ENCODE measurements around the gene ATP8A2. TPM values are rescaled to one million over a fixed set of nuclear protein-coding genes. Genes with fewer than 3 reads are reported as not detected.

ATP8A2 gene
- total RNA-seq, 1 experiment from 2014 or later = 5.2 TPM

DNA sequence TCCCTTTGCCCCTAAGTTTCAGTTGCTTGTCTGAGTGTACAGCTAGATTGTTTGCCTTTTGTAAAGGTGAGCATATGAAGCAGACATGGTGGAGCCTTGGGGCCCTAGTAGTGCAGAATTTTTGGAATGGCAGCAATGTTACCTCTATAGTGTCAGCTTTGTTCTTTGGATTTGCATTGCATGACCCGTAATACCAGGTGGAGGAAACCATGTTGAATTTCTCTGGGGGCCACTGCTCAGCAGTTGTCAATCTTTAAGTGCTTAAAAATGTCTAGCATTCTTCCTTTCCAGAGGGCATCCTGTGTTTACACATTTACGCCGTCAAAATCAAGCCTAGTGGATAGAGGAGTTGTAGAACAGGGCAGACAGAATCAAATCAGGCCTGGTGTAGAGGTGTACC, 303.3 kb downstream of the ATP8A2 start:
- peaks cover 35% of the 10 kb centered on the region for H3K27me3 Mint-ChIP-seq (ENCODE audit: low read depth)
- DNase-seq (ENCODE audit: low spot score) = no peak
- ChIA-PET POLR2A (no interaction called here), CTCF (no interaction called here)
- no peak overlapping the region for H3K4me3 Mint-ChIP-seq
- H3K9me3 Mint-ChIP-seq = peaks cover 17% of the 10 kb centered on the region
- H3K27ac Mint-ChIP-seq = no peak overlapping the region
- TF ChIP-seq SP1 (CRISPR knock-in tag; conservative IDR thresholded peaks at IDR 0.05) = no peak
- TF ChIP-seq ETV6 (CRISPR knock-in tag; IDR thresholded peaks at IDR 0.05) = no peak
- no peak for TF ChIP-seq ZBTB21 (CRISPR knock-in tag; IDR thresholded peaks at IDR 0.05; ENCODE audit: borderline replicate concordance)
- TF ChIP-seq CREM (CRISPR knock-in tag; IDR thresholded peaks at IDR 0.05) = no peak
- TF ChIP-seq, protein P1, sequence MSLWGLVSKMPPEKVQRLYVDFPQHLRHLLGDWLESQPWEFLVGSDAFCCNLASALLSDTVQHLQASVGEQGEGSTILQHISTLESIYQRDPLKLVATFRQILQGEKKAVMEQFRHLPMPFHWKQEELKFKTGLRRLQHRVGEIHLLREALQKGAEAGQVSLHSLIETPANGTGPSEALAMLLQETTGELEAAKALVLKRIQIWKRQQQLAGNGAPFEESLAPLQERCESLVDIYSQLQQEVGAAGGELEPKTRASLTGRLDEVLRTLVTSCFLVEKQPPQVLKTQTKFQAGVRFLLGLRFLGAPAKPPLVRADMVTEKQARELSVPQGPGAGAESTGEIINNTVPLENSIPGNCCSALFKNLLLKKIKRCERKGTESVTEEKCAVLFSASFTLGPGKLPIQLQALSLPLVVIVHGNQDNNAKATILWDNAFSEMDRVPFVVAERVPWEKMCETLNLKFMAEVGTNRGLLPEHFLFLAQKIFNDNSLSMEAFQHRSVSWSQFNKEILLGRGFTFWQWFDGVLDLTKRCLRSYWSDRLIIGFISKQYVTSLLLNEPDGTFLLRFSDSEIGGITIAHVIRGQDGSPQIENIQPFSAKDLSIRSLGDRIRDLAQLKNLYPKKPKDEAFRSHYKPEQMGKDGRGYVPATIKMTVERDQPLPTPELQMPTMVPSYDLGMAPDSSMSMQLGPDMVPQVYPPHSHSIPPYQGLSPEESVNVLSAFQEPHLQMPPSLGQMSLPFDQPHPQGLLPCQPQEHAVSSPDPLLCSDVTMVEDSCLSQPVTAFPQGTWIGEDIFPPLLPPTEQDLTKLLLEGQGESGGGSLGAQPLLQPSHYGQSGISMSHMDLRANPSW (CRISPR knock-in tag; conservative IDR thresholded peaks at IDR 0.05; ENCODE audit: low read depth) = no peak
- TF ChIP-seq RORB (CRISPR knock-in tag; IDR thresholded peaks at IDR 0.05) = no peak
- TF ChIP-seq RELA (CRISPR knock-in tag; IDR thresholded peaks at IDR 0.05; ENCODE audit: borderline replicate concordance) = no peak
- TF ChIP-seq EMX1 (CRISPR knock-in tag; IDR thresholded peaks at IDR 0.05) = no peak
- no peak for TF ChIP-seq NR1H2 (CRISPR knock-in tag; IDR thresholded peaks at IDR 0.05)
- TF ChIP-seq, protein P2, sequence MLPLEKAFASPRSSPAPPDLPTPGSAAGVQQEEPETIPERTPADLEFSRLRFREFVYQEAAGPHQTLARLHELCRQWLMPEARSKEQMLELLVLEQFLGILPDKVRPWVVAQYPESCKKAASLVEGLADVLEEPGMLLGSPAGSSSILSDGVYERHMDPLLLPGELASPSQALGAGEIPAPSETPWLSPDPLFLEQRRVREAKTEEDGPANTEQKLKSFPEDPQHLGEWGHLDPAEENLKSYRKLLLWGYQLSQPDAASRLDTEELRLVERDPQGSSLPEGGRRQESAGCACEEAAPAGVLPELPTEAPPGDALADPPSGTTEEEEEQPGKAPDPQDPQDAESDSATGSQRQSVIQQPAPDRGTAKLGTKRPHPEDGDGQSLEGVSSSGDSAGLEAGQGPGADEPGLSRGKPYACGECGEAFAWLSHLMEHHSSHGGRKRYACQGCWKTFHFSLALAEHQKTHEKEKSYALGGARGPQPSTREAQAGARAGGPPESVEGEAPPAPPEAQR (CRISPR knock-in tag; IDR thresholded peaks at IDR 0.05) = no peak
- no peak for TF ChIP-seq NFE2L1 (CRISPR knock-in tag; IDR thresholded peaks at IDR 0.05)
- peaks cover 14% of the 10 kb centered on the region for H3K4me1 Mint-ChIP-seq
- ATAC-seq = peak; percentile 34; the same call in 1 of the 2 replicates
- peaks cover 7% of the 10 kb centered on the region for H3K36me3 Mint-ChIP-seq

DNA sequence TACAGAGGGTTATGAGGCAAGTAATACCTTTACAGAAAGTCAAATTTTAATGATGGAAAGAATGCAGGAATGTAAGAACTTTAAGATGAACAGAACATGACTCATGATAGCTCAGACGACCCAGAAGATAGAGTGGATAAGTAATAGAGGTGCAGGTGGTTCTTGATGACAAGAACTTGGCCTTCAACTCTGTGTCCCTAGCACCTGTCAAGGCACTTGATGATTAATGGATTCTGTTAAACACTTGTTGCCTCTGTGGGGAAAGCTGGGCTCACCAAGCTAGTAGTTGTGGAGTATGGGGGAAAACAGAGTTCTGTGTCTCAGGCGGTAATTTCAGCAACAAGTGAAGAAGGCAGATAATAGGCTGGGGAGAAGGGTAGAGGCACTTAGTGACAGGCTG, 306.2 kb downstream of the ATP8A2 start:
- CTCF ChIA-PET = interaction anchor here (1.1 kb wide), 1 partner anchor 45 kb away, joined by 3 read pairs; no protein-coding TSS in a partner anchor
- ATAC-seq = no peak
- Mint-ChIP-seq H3K4me3 (no peak overlapping the region), H3K9me3 (peaks cover 10% of the 10 kb centered on the region; the same call in 1 of the 2 replicates), H3K27me3 (ENCODE audit: low read depth) (peaks cover 6% of the 10 kb centered on the region), H3K4me1 (peaks cover 10% of the 10 kb centered on the region), H3K27ac (no peak overlapping the region), H3K36me3 (no peaks in the 10 kb centered on the region)
- POLR2A ChIA-PET = no interaction called here
- TF ChIP-seq ELF4 (CRISPR knock-in tag; IDR thresholded peaks at IDR 0.05; ENCODE audit: low read depth) (no peak), SMAD3 (CRISPR knock-in tag; IDR thresholded peaks at IDR 0.05; ENCODE audit: borderline replicate concordance) (no peak), FOXJ3 (CRISPR knock-in tag; IDR thresholded peaks at IDR 0.05; ENCODE audit: borderline replicate concordance) (no peak), ZNF232 (CRISPR knock-in tag; IDR thresholded peaks at IDR 0.05) (no peak), GABPB1 (CRISPR knock-in tag; IDR thresholded peaks at IDR 0.05) (no peak), SOX15 (CRISPR knock-in tag; IDR thresholded peaks at IDR 0.05) (no peak), EMX1 (CRISPR knock-in tag; IDR thresholded peaks at IDR 0.05) (no peak), TP53 (CRISPR knock-in tag; IDR thresholded peaks at IDR 0.05) (no peak), SP1 (CRISPR knock-in tag; conservative IDR thresholded peaks at IDR 0.05) (no peak), ZBTB21 (CRISPR knock-in tag; IDR thresholded peaks at IDR 0.05; ENCODE audit: borderline replicate concordance) (no peak)
- TF ChIP-seq, protein P3, sequence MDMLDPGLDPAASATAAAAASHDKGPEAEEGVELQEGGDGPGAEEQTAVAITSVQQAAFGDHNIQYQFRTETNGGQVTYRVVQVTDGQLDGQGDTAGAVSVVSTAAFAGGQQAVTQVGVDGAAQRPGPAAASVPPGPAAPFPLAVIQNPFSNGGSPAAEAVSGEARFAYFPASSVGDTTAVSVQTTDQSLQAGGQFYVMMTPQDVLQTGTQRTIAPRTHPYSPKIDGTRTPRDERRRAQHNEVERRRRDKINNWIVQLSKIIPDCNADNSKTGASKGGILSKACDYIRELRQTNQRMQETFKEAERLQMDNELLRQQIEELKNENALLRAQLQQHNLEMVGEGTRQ (CRISPR knock-in tag; IDR thresholded peaks at IDR 0.05) = no peak
- TF ChIP-seq, protein P4, sequence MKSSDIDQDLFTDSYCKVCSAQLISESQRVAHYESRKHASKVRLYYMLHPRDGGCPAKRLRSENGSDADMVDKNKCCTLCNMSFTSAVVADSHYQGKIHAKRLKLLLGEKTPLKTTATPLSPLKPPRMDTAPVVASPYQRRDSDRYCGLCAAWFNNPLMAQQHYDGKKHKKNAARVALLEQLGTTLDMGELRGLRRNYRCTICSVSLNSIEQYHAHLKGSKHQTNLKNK (CRISPR knock-in tag; IDR thresholded peaks at IDR 0.05) = no peak
- TF ChIP-seq, protein P5, sequence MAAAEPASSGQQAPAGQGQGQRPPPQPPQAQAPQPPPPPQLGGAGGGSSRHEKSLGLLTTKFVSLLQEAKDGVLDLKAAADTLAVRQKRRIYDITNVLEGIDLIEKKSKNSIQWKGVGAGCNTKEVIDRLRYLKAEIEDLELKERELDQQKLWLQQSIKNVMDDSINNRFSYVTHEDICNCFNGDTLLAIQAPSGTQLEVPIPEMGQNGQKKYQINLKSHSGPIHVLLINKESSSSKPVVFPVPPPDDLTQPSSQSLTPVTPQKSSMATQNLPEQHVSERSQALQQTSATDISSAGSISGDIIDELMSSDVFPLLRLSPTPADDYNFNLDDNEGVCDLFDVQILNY (CRISPR knock-in tag; IDR thresholded peaks at IDR 0.05) = no peak
- TF ChIP-seq, protein P6, sequence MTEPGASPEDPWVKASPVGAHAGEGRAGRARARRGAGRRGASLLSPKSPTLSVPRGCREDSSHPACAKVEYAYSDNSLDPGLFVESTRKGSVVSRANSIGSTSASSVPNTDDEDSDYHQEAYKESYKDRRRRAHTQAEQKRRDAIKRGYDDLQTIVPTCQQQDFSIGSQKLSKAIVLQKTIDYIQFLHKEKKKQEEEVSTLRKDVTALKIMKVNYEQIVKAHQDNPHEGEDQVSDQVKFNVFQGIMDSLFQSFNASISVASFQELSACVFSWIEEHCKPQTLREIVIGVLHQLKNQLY (CRISPR knock-in tag; IDR thresholded peaks at IDR 0.05) = no peak
- TF ChIP-seq, protein P7, sequence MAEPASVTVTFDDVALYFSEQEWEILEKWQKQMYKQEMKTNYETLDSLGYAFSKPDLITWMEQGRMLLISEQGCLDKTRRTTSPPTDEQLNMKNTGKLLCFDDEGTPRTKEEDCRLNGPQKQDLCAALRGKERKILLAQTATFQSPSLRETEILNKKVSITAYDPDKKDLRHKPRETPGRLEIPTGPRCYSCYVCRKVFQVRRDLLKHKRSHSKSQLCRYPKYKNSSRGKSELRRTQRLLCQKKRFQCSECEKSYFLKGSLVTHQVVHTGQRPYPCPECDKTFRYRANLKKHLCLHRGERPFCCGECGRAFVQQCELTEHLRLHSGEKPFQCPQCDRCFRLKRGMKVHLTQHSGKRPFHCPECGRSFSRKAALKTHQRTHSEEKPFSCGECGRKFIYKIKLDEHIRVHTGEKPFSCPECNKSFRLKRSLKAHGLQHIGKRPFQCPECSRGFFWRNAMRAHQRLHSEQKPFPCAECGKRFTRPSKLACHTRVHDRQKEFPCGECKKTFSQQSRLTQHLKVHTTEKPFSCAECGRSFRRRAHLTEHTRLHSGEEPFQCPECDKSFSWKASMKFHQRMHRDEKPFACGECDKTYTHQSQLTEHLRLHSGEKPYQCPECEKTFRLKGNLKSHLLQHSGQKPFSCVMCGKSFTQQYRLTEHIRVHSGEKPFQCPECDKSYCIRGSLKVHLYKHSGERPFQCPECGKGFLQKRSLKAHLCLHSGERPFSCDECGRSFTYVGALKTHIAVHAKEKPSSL (CRISPR knock-in tag; conservative IDR thresholded peaks at IDR 0.05) = no peak
- DNase-seq (ENCODE audit: low spot score) = no peak

Measured in WTC11 (cell line).